HG03103 (cell line): ENCODE results near the gene PHF14.
A peak's percentile ranks its signal among the peaks of the same experiment; 100 is the strongest.
"Not testable (repeated sequence)": the region's sequence is repeated elsewhere in the genome, so short reads cannot be mapped to it uniquely, and the experiment has no call there.

Experiments used
- ATAC-seq: cut with Tn5 transposase; IDR thresholded peaks from one replicate; pipeline ENCODE4 v1.9.1; 2021; ENCODE audit warnings: low read depth; ENCODE audit not compliant: unreplicated experiment

Gene PHF14

GRCh38 chr7:10973061-10973941, at the start of gene PHF14:
Gene PHF14 (plus strand): TSS chr7:10973872. CDS start chr7:10974324, 452 bp downstream.
- ATAC-seq, result peak; percentile 98

- no peak for ATAC-seq
Measured at GRCh38 chr7:10924370-10924769, 49.3 kb upstream of the PHF14 start.

GRCh38 chr7:10928203-10928602, 45.5 kb upstream of the PHF14 start:
- ATAC-seq, result not testable (repeated sequence)

- no peak for ATAC-seq
Measured at GRCh38 chr7:10930551-10930950, 43.1 kb upstream of the PHF14 start.

- ATAC-seq, result no peak
Measured at GRCh38 chr7:10931161-10931560, 42.5 kb upstream of the PHF14 start.

GRCh38 chr7:10934292-10934691, 39.4 kb upstream of the PHF14 start:
- ATAC-seq, result no peak

GRCh38 chr7:10939237-10939910, 34.3 kb upstream of the PHF14 start:
- peak; percentile 15 for ATAC-seq

GRCh38 chr7:10939911-10940703, 33.6 kb upstream of the PHF14 start:
- ATAC-seq, result peak; percentile 89

GRCh38 chr7:10940704-10941355, 32.8 kb upstream of the PHF14 start:
- no peak for ATAC-seq

- no peak for ATAC-seq
Measured at GRCh38 chr7:10950494-10950893, 23.2 kb upstream of the PHF14 start.

- not testable (repeated sequence) for ATAC-seq
Measured at GRCh38 chr7:10950974-10951578, 22.6 kb upstream of the PHF14 start.

- no peak for ATAC-seq
Measured at GRCh38 chr7:10952588-10952987, 21.1 kb upstream of the PHF14 start.

GRCh38 chr7:10953078-10953750, 20.5 kb upstream of the PHF14 start:
- ATAC-seq, result not testable (repeated sequence)

- no peak for ATAC-seq
Measured at GRCh38 chr7:10956528-10956927, 17.1 kb upstream of the PHF14 start.

GRCh38 chr7:10960242-10960641, 13.4 kb upstream of the PHF14 start:
- ATAC-seq, result not testable (repeated sequence)

GRCh38 chr7:10965016-10965415, 8.7 kb upstream of the PHF14 start:
- not testable (repeated sequence) for ATAC-seq

- ATAC-seq, result no peak
Measured at GRCh38 chr7:10972174-10972573, 1.5 kb upstream of the PHF14 start.

GRCh38 chr7:10973942-10974911, 555 bp downstream of the PHF14 start:
- ATAC-seq, result peak; percentile 15
